ENCODE results near the gene ZNF433. TPM values are rescaled to one million over a fixed set of nuclear protein-coding genes. Genes with fewer than 3 reads are reported as not detected.

ZNF433 gene
- total RNA-seq = 4.0 and 4.9 TPM in 2 replicates

GRCh38 chr19:12035220-12036172, at the start of gene ZNF433:
TSS of gene ZNF433 (minus strand) at chr19:12035679. CDS start at chr19:12035539, 140 bp downstream.

GRCh38 chr19:12064590-12065538, 29.4 kb upstream of the ZNF433 start, which contains the start of gene ZNF844:
TSS of gene ZNF844 (plus strand) at chr19:12064731. CDS start at chr19:12064874, 143 bp downstream.

GRCh38 chr19:12052497-12053169, 17.2 kb upstream of the ZNF433 start, which contains the start of gene ZNF878:
TSS of gene ZNF878 (minus strand) at chr19:12052961. CDS start at chr19:12052801, 160 bp downstream.

GRCh38 chr19:11964858-11965645, 70.4 kb downstream of the ZNF433 start, which contains the start of gene ZNF763:
TSS of gene ZNF763 (plus strand) at chr19:11965040. CDS start at chr19:11965209, 169 bp downstream.

Other genes starting within 250 kb of the ZNF433 start
- gene ZNF491, start 237.2 kb downstream of the ZNF433 start, total RNA-seq = 2.8 and 3.9 TPM in 2 replicates
- gene ZNF440, start 221.4 kb downstream of the ZNF433 start, total RNA-seq = 6.3 and 9.8 TPM in 2 replicates
- gene ZNF439, start 187.0 kb downstream of the ZNF433 start, total RNA-seq = 5.0 and 6.9 TPM in 2 replicates
- 2.9 and 4.1 TPM in 2 replicates for gene ZNF69, start 147.9 kb downstream of the ZNF433 start, total RNA-seq
- 5.5 and 6.9 TPM in 2 replicates for gene ZNF700, start 110.6 kb downstream of the ZNF433 start, total RNA-seq
- gene ZNF763, start 70.6 kb downstream of the ZNF433 start, total RNA-seq = 0.86 and 2.5 TPM in 2 replicates
- 0.09 and 0.16 TPM in 2 replicates for gene ZNF878, start 17.3 kb upstream of the ZNF433 start, total RNA-seq
- gene ZNF844, start 29.1 kb upstream of the ZNF433 start, total RNA-seq = 6.6 and 6.8 TPM in 2 replicates
- gene ZNF20, start 104.7 kb upstream of the ZNF433 start, total RNA-seq = 3.8 and 4.4 TPM in 2 replicates
- gene ZNF625, start 121.1 kb upstream of the ZNF433 start, total RNA-seq = 6.7 and 8.8 TPM in 2 replicates
- gene ZNF136, start 127.4 kb upstream of the ZNF433 start, total RNA-seq = 5.5 and 6.3 TPM in 2 replicates